Right forelimb (tissue), 1 donor: ENCODE results near the gene ZBTB7C.

Experiments
- DNase-seq: peaks from one replicate; pipeline ENCODE4 v3.0.0-alpha.2; 2018

The ZBTB7C gene

DNA sequence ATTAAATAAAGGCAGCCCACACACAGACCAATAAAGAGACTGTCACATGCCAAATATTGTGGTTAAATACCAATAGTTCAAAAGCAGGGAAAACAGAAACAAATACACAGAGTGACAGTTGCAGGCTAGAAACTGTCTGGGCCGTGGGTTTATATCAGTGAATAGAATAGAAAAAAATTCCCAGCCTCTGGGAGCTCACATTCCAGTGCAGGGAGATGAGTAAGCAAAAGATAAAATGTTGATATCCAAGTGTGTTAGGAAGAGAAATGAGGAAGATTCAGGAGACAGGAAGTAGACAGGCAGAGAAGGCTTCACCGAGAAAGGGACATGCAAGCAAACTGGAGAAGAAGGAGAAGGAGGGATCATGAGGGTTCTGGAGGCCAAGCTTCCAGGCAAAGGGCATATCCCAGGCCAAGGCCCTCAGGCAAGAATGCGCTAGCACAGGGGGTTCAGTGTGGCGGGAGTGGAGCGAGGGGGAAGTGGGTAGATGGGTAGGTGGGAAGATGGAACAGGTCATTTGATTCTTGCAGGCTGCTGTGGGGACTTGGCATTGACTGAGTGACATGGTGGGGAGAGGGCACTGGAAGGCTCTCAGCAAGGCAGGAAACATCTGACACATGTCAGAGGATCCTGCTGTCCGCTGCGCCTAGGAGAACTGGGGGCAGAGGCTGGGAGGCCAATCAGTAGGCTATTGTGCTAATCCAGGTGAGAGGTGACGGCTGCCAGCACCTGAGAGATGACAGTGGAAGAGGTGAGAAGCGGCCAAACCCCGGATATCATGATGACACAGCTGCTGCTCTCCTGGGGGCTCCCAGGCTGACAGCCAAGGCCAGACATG is 89.2 kb downstream of the ZBTB7C start:
- DNase-seq: no peak

DNA sequence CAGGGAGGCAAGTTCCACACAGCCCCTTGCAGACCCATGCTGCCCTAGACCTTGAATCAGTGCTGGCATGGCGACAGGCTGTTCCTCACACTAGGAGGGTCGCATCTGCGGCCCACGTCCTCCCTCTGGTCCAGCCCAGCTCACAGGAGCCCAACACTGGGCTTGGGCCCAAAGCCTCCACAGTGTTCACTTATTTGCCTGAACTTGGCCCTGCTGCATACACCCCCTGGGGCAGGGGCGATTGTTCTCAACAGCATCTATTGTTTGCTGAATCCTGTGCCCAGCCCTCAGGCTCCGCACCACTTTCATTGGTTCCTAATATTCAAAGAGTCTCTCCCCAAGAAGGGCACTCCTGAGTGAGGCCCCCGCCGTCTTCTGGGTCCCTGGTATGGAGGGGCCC is 90.7 kb downstream of the ZBTB7C start:
- DNase-seq: no peak

DNA sequence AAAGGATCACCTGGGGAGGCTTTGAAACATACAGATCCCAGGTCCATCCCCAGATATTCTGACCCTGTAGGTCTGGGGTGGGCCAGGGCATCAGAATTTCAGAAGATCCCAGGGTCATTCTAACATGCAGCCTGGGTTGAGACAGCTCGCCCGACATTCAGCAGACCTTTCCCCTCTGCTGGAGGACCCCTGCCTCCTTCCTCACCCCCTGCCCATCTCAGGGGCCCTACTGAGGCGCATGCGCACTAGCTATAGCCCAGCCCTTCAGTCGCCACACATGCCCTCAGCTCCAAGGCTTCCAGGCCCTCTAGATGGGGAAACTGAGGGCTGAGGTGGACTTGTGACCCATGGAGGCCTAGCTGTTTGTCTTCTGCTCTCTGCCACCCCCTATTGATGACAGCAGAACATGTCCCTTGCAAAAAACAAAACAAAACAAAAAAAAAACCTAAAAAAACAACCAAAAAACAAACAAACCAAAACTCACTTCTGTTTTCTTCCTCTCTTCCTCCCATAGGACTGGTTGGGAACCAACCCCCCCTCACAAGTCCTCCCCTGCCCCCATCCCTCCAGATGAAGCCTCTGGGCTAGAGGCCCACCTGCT is 91.3 kb downstream of the ZBTB7C start:
- DNase-seq: no peak

DNA sequence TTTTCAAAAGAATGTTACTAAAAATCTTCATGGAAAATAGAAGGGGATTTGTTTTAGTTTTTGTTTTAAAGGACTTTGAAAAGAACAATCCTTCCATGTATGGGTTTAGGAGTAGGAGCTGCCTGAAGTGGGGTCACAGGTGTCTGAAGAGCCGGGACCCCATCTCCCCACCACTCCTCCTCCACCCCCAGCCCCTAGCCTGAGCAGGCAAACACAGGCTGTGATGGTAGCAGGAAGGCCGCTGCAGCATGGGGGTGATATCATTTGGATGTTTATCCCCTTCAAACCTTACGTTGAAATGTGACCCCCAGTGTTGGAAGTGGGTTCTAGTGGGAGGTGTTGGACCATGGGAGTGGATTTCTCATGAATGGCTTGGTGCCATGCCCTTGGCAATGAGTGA is 93.0 kb downstream of the ZBTB7C start:
- DNase-seq: no peak

DNA sequence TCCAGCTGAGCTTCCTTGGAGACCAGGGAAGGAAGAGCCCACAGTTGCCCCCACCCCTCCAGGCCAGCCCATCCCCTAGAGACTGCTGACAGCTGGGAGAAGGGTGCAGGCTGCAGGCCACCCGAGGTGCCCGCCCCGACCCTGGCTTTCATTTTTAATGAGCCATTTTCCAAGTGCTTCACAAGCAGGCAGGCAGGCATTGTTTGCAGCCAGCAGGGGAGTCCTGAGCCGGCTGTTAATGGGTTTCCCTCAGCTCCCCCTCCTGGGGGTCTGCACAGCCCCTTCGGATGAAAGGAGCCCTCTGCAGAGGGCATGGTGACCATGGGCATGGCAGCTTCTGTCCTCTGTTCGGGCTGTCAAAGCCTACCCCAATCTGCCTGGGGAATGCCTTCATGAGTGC is 94.5 kb downstream of the ZBTB7C start:
- DNase-seq: no peak

DNA sequence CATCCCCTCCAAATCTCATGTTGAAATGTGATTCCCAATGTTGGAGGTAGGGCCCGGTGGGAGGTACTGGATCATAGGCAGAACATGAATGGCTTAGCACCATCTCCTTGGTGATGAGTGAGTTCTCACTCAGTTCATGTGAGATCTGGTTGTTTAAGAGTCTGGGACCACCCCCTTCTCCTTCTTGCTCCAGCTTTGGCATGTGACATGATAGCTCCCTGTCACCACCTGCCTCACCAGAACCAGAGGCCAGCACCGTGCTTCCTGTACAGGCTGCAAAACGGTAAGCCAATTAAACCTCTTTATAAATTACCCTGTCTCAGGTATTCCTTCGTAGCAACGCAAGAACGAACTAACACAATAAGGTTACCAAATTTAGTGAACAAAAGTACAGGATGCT is 95.4 kb downstream of the ZBTB7C start:
- DNase-seq: no peak

DNA sequence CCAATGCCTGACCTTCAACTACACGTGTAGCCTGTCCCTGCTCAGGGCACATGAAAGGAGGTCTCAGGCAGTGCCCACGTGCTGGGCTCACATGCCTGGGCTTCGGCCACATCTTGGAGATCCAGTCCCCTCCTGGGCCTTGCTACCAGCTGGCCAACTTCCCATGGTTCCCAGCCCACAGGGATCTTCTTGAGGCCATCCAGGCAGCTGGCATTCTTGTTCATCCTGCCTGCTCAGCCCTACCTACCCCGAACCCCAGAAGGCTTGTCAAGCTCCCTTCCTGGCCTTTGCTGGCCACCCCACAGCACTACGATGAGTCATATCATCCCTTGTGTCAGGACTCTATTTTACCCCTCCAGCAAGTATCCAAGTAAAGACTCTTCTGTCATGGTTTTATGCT is 97.1 kb downstream of the ZBTB7C start:
- DNase-seq: no peak

DNA sequence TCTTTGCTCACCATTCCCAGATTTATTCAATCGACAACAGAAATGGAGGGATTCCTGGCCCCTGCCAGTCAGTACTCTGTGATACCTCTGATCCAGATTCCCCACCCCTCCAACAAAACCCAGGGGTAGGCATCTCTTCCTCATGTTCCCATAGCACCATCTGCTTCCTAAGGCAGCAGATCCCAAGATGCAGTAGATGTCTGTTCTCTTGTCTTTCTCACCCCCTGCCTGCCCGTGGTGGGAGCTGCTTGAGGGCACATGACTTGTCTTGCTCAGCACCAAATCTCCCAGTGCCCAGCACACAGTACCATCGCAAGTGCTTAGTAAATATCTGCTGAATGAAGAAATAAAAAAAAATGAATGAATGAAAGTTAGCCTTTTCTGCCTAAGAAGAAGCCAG is 98.2 kb downstream of the ZBTB7C start:
- DNase-seq: no peak

DNA sequence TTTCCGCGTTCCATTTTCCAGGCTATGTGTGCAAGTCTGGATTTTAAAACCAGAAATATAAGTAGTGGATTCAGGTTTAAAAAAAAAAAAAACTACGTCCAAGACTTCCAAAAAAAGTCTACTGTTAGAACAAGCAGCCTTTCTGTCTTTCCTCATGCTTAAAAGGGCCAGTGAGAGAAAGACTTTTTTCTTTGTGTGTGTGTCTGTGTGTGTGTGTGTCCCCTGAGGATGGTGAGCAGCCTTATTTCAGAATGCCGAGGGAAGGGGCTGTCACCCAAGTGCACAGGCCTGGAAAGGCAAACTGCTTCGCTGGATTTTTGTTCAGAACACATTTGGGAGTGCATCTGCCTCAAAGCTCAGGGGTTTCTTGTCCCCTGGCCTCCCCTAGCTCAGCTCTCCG is 98.8 kb downstream of the ZBTB7C start:
- DNase-seq: no peak

DNA sequence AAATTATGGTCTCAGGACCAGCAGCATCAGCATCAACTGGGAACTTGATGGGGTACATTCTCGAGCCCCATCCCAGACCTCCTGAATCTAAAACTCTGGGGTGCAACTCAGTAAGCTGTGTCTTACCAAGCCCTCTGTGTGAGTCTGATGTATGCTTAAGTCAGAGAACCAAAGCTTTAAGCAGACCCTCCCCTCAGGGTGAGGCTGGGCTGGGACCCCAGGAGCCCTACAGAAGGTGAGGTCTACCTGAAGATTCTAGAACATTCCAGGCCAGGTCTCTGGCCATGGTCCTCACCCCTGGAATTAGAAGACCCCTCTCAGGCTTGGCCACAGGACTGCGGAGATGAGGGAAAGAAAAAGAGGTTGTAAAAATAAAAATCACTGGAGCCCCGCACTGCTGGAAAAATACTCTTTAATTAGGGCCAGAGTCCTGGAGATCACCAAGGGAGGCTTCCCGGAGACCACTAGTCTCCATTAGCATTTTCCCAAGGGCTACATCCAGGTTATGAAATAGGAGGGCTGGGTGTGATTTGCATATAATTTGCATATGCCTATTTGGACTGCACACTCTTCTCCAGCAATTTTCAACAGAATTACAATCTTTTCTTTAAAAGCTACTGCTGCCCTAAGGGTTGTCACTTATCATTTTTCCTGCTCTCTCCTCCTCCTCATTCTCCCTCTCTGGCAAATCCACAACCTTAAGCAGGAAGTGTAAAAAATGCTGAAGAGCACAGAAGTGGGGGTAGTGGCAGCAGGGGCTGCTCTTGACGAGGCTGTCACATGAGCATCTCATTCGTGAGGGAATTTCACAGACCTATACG is 100.2 kb downstream of the ZBTB7C start:
- DNase-seq: no peak

DNA sequence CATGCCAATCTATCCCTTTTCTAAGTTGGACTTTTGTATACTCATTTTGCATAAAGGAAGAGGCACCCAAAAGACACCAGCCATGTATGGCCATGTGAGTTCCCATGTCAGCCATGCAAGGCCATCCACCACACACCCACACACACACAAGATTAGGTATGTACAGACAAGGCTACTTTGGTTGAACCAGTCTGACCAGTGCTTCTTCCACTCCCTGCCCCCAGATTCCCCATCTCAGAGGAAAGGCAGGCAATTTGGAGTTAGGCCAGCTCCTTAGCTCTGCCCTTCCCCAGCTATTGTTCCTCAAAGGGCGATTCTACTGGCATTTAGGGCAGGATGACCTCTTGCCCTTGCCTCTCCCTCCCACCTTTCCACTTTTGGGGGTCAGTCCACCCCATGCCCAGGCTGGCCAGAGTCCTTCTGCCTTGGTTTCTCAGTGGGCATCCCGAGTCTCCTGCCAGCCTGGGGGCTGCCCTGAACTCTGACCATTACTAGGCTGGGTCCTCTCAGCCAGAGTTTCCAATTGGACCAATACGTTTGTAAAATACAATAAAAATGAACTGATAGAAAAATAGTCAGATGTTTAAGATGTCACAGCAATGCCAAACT is 101.1 kb downstream of the ZBTB7C start:
- DNase-seq: no peak

DNA sequence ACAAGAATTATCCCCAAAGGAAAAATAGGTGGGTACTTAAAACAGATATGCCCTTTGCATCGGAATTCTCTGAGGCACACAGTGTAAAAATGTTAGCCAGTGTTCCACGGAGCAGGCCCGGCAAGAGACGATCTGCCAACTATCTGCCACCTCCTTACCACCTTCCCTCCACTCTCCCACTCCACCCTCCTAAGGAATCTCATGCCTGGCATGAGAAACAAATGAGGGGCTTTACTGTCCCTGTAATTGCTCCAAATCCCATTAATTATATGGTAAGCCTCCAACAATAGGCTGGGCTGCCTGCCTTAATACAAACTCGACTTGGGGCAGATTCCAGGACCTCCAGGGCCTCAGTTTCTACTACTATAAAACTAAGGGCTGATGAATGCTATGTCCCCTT is 102.3 kb downstream of the ZBTB7C start:
- DNase-seq: no peak

DNA sequence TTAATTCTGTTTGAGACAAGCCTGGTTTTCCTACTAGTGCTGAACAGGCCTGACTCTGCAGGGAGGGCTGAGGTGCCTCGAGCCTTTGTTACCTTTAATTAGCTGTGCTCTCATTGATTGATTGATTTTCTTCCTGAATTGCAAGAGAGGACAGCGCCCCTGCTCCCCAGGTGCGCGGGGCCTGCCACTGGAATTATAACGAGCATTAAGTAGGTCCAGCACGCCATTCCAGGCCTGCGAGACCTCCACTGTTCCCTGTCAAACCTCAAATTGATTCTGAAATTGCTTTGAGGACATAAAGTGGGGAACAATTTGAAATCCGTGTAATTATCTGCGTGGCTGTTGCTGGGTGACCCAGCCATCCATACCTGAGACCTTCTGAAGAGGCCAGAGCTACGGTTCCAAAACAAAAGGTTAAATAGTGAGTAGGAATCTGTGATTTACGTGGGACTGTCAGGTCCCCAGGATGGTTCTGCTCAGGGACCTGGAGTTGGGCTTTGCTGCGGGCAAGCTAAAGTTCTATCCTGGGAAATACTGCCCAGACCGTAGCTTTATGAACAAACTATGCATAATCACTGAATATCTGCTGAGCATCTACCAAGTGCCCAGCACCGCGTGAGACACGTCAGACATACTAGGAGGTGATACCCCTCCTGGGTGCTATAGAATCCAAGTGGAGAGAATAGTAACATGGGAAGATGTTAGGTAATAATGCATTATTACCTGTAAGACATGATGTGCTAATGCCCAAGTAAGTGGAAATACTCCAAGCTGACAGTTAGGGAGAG is 104.1 kb downstream of the ZBTB7C start:
- no peak for DNase-seq

DNA sequence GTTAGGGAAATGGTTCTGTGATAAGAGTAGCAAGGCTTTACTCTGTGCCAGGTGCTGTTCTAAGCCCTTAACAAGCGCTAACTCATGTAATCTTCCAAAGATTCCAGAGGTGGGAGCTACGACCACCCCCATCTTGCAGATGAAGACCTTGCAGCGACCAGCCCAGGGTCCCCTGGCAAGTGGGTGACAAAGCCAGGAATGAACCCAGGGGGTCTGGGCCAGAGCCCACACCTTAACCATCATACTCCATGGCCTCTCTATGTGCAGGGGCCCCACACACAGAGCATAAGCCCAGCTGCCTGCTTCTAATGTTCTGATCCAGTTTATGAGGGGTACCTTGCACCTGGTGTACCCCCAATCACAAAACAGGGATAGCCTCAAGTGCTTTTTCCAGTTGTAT is 105.3 kb downstream of the ZBTB7C start:
- DNase-seq: no peak

DNA sequence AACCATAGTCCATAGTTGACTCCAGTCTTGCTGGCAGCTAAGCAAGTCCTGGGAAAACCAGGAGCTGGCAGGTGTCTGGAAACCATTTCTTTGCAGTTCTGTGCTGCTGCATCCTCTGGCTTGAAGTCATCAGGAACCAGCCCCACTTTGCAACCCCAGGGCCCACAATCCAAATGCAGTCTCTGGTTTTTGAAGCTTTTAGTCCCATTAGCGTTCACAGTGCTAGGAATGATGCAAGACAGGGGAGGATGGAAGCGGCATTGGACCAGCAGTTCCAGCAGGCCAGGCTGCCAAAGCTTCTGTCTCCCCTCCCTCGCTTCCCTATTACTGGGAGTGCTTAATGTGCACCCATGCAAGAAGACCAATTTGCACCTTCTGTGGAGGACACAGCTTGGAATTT is 106.4 kb downstream of the ZBTB7C start:
- no peak for DNase-seq

DNA sequence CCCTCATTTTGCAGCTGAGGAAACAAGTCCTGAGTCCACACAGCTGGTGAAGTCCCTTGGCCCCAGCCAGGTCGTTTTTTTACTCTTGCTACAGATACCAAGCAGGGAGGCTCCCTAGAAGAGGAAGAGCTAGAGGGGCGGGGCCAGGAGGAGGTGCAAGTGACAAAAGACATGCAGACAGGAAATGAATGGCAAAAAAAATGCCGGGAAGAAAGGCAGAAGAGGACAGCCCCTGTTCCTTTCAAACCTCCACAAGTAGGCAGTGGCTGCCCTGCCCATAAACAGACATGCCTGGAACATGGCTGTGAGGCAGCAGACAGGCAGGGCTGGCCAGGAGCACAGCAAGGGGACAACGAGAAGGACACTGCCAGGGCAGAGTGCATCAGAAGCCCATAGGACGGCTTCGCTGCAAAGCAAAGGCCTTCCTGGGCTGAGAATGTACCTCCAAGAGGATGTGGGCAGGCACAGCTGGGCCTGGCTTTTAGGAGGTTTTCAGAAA is 108.7 kb downstream of the ZBTB7C start:
- DNase-seq: no peak

DNA sequence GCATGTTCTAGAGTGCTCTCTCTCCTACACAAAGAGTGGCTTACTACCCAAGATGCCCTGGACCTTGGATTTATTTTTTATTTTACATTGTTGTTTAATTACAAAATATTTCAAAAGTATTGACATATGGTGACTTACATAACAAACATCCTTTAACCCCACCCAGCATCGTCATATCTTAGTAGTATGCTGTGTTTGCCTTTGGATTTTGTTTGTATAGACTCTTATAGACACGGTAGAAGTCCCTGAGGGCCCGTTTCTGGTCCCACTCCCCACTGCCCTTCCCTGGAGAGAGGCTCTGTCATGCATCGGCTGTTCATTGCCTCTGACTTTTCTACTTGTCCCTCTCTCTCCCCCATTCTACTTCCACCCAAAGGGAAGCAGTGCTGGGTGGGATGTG is 112.0 kb downstream of the ZBTB7C start:
- no peak for DNase-seq

DNA sequence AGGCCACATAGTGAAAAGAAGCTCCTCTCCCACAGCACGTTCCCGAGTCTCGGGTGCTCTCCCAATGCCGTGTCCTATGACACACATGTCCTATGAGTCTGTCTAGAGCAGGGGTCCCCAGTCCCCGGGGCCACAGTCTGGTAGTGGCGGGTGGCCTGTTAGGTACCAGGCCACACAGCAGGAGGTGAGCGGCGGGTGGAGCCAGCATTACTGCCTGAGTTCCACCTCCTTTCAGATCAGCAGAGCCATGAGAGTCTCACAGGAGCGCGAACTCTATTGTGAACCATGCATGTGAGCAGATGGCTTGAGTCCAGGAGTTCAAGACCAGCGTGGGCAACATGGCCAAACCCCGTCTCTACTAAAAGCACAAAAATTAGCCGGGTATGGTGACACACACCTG is 112.6 kb downstream of the ZBTB7C start:
- DNase-seq: no peak

DNA sequence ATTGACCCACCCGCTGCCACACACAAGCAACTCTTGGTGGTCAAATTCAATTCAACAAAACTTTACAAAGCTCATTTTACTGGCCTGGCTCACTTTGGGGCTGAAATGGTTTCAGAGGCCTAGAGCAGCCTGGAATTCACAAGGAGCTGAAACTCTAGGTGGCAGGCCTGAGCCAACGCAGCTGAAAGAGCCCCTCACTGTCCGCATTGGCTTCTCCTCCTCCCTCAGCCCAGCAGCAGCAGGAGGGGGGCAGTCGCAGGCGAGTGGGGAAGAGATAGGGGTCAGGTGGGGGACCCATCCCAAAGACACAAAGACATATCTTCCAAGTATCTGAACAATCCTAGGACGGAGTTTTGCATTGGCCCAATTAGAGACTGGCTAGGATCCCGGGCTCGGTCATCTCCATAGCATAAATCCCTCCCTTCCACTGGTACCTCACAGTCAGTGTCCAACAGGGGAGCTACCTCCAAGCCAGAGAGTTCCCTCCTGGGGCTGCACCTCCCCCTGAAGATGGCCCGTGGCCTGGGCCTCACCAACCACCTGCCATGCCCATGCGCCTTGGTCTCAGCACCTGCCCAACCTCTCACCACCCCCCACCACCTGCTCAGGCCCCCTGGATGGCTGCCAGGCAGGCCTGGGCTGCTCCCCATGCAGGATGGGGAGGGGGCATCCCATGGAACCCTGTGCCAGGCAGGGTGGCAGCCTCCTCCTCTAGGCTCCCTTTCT is 113.4 kb downstream of the ZBTB7C start:
- no peak for DNase-seq

DNA sequence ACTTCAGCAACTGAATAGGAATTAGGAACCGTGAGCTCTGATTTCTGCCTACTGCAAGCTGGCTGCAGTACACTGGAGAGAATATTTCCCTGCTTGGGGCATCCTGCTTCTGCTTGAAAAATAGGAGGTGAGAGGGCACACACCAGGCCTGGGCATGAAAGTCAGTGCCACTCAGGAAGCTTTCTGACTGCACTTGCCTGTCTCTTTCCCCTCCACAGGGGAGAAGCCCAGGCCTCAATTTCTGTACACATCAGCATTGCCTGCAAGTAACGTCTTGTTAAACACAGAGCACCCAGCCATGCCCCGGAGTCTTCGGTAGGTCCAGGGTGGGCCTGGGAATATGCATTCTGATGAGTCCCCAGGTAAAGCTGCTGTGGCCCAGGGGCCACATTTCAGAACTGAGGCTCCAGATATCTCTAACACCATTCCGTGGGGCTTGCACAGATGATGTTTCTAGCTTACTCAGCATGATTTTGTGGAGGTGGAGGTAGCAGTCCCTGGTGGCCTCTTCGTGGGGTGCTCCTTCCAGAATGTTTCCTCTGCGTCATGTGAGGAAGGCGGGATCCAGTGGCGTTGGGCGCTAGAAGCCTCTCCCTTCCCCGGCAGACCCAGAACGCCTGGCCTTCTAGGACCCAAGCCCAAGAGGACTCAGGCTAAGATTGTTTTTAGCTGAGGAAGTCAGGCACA is 114.1 kb downstream of the ZBTB7C start:
- no peak for DNase-seq
